Right lung (tissue), 5 donors: ENCODE data around the gene CCDC85C. TPM values are rescaled to one million over a fixed set of nuclear protein-coding genes. Genes with fewer than 3 reads are reported as not detected.

Experiments
- DNase-seq, 2 donors: peaks; one replicate each; pipeline ENCODE4 v3.0.0-alpha.2; 2013
- polyA plus RNA-seq, 5 donors: library from polyadenylated mRNA; unstranded; fragments of 120-200 nt; gene quantifications; one replicate each; pipeline versions ENCODE4 v1.2.1 to v1.2.3, GENCODE V29; 2013; ENCODE audit warnings: inconsistent platforms in 1 of 5, low replicate concordance in 1 of 5; ENCODE audit not compliant: insufficient read length in 5 of 5, insufficient read depth in 1 of 5

The CCDC85C gene
- polyA plus RNA-seq, 5 donors, result 6.4 to 17.5 (median 11.1) TPM

GRCh38 chr14:99541211-99541610, 62.8 kb downstream of the CCDC85C start:
- DNase-seq, result no peak

- DNase-seq, result no peak
These were observed 63.6 kb downstream of the CCDC85C start for GRCh38 chr14:99540196-99541032.

GRCh38 chr14:99539491-99539890, 64.5 kb downstream of the CCDC85C start:
- DNase-seq, result no peak

GRCh38 chr14:99538733-99539132, 65.3 kb downstream of the CCDC85C start:
- DNase-seq, result no peak

GRCh38 chr14:99538275-99538674, 65.7 kb downstream of the CCDC85C start:
- no peak for DNase-seq

GRCh38 chr14:99537399-99537798, 66.6 kb downstream of the CCDC85C start:
- no peak for DNase-seq

- no peak for DNase-seq
These were observed 67.9 kb downstream of the CCDC85C start for GRCh38 chr14:99535908-99536778.

- DNase-seq, result no peak
These were observed 68.6 kb downstream of the CCDC85C start for GRCh38 chr14:99535448-99535847.

- no peak for DNase-seq
These were observed 69.1 kb downstream of the CCDC85C start for GRCh38 chr14:99534863-99535262.

- no peak for DNase-seq
These were observed 69.7 kb downstream of the CCDC85C start for GRCh38 chr14:99534333-99534732.

GRCh38 chr14:99532310-99532709, 71.7 kb downstream of the CCDC85C start:
- DNase-seq, result no peak

- no peak for DNase-seq
These were observed 72.5 kb downstream of the CCDC85C start for GRCh38 chr14:99531251-99532096.

GRCh38 chr14:99530407-99531155, 73.4 kb downstream of the CCDC85C start:
- no peak for DNase-seq

- no peak for DNase-seq
These were observed 74.1 kb downstream of the CCDC85C start for GRCh38 chr14:99529899-99530298.

GRCh38 chr14:99527427-99528076, 76.5 kb downstream of the CCDC85C start:
- DNase-seq, result no peak

- no peak for DNase-seq
These were observed 77.0 kb downstream of the CCDC85C start for GRCh38 chr14:99527026-99527425.

- no peak for DNase-seq
These were observed 78.3 kb downstream of the CCDC85C start for GRCh38 chr14:99525699-99526080.

GRCh38 chr14:99524804-99525698, 79.0 kb downstream of the CCDC85C start:
- no peak for DNase-seq

GRCh38 chr14:99524091-99524661, 79.8 kb downstream of the CCDC85C start:
- DNase-seq, result no peak
